ENCODE results near the gene SYCE1L. TPM values are rescaled to one million over a fixed set of nuclear protein-coding genes. Genes with fewer than 3 reads are reported as not detected.
"Not testable (repeated sequence)": the region's sequence is repeated elsewhere in the genome, so short reads cannot be mapped to it uniquely, and the experiment has no call there.

SYCE1L gene
- polyA plus RNA-seq, 2 donors = 0.87 to 2.6 TPM

- Histone ChIP-seq H3K27me3 (ENCODE audit: control insufficient read depth in 1 of 2, insufficient read depth in 2 of 2, low read length in 2 of 2) (no peaks in the 10 kb centered on the region), H3K27ac (ENCODE audit: low read depth in 2 of 2, low read length in 1 of 2) (no peak overlapping the region), H3K4me1 (ENCODE audit: control insufficient read depth in 2 of 2, insufficient read depth in 2 of 2, low read length in 1 of 2) (no peaks in the 10 kb centered on the region), H3K36me3 (ENCODE audit: control insufficient read depth in 2 of 2, insufficient read depth in 2 of 2, low read length in 1 of 2) (no peaks in the 10 kb centered on the region), H3K9me3 (ENCODE audit: control insufficient read depth in 2 of 2, insufficient read depth in 1 of 2, low read depth in 1 of 2, low read length in 1 of 2) (no peaks in the 10 kb centered on the region), H3K4me3 (ENCODE audit: low read depth in 1 of 2, low read length in 2 of 2) (no peak overlapping the region)
- 46 to 47% methylated on average over 5 of the region's 5 CpGs for WGBS, 2 donors
Measured at GRCh38 chr16:77171745-77172635, 27.2 kb upstream of the SYCE1L start.

- H3K36me3 ChIP-seq (ENCODE audit: control insufficient read depth in 2 of 2, insufficient read depth in 2 of 2, low read length in 1 of 2) = no peaks in the 10 kb centered on the region
- no peak overlapping the region for H3K27ac ChIP-seq (ENCODE audit: low read depth in 2 of 2, low read length in 1 of 2)
- no peaks in the 10 kb centered on the region for H3K27me3 ChIP-seq (ENCODE audit: control insufficient read depth in 1 of 2, insufficient read depth in 2 of 2, low read length in 2 of 2)
- no peak overlapping the region for H3K4me3 ChIP-seq (ENCODE audit: low read depth in 1 of 2, low read length in 2 of 2)
- H3K4me1 ChIP-seq (ENCODE audit: control insufficient read depth in 2 of 2, insufficient read depth in 2 of 2, low read length in 1 of 2) = no peaks in the 10 kb centered on the region
- H3K9me3 ChIP-seq (ENCODE audit: control insufficient read depth in 2 of 2, insufficient read depth in 1 of 2, low read depth in 1 of 2, low read length in 1 of 2) = no peaks in the 10 kb centered on the region
Measured at GRCh38 chr16:77172951-77173350, 26.3 kb upstream of the SYCE1L start.

GRCh38 chr16:77183137-77183536, 16.1 kb upstream of the SYCE1L start:
- 41 to 47% methylated on average over 1 of the region's 1 CpG for WGBS, 2 donors
- no peak overlapping the region for H3K4me3 ChIP-seq (ENCODE audit: low read depth in 1 of 2, low read length in 2 of 2)

GRCh38 chr16:77186298-77186697, 12.9 kb upstream of the SYCE1L start:
- H3K4me1 ChIP-seq (ENCODE audit: control insufficient read depth in 2 of 2, insufficient read depth in 2 of 2, low read length in 1 of 2); H3K36me3 ChIP-seq (ENCODE audit: control insufficient read depth in 2 of 2, insufficient read depth in 2 of 2, low read length in 1 of 2); H3K27ac ChIP-seq (ENCODE audit: low read depth in 2 of 2, low read length in 1 of 2); H3K9me3 ChIP-seq (ENCODE audit: control insufficient read depth in 2 of 2, insufficient read depth in 1 of 2, low read depth in 1 of 2, low read length in 1 of 2); H3K27me3 ChIP-seq (ENCODE audit: control insufficient read depth in 1 of 2, insufficient read depth in 2 of 2, low read length in 2 of 2); H3K4me3 ChIP-seq (ENCODE audit: low read depth in 1 of 2, low read length in 2 of 2): not testable (repeated sequence)
- WGBS, 2 donors = 92 to 100% methylated on average over 1 of the region's 1 CpG

More at GRCh38 chr16:77183137-77183536, 16.1 kb upstream of the SYCE1L start:
- no peaks in the 10 kb centered on the region for H3K4me1 ChIP-seq (ENCODE audit: control insufficient read depth in 2 of 2, insufficient read depth in 2 of 2, low read length in 1 of 2)
- no peaks in the 10 kb centered on the region for H3K27me3 ChIP-seq (ENCODE audit: control insufficient read depth in 1 of 2, insufficient read depth in 2 of 2, low read length in 2 of 2)
- no peaks in the 10 kb centered on the region for H3K36me3 ChIP-seq (ENCODE audit: control insufficient read depth in 2 of 2, insufficient read depth in 2 of 2, low read length in 1 of 2)
- no peaks in the 10 kb centered on the region for H3K9me3 ChIP-seq (ENCODE audit: control insufficient read depth in 2 of 2, insufficient read depth in 1 of 2, low read depth in 1 of 2, low read length in 1 of 2)
- H3K27ac ChIP-seq (ENCODE audit: low read depth in 2 of 2, low read length in 1 of 2) = no peak overlapping the region

GRCh38 chr16:77190190-77190477, 9.1 kb upstream of the SYCE1L start:
- WGBS, 2 donors = 1% methylated on average over 19 of the region's 19 CpGs
- Histone ChIP-seq H3K36me3 (ENCODE audit: control insufficient read depth in 2 of 2, insufficient read depth in 2 of 2, low read length in 1 of 2) (peaks cover 5 to 18% of the 10 kb centered on the region in 2 donors), H3K27me3 (ENCODE audit: control insufficient read depth in 1 of 2, insufficient read depth in 2 of 2, low read length in 2 of 2) (no peaks in the 10 kb centered on the region), H3K9me3 (ENCODE audit: control insufficient read depth in 2 of 2, insufficient read depth in 1 of 2, low read depth in 1 of 2, low read length in 1 of 2) (no peaks in the 10 kb centered on the region), H3K27ac (ENCODE audit: low read depth in 2 of 2, low read length in 1 of 2) (peak overlapping the region; percentile 92 to 96), H3K4me3 (ENCODE audit: low read depth in 1 of 2, low read length in 2 of 2) (peak overlapping the region; percentile 70 to 96), H3K4me1 (ENCODE audit: control insufficient read depth in 2 of 2, insufficient read depth in 2 of 2, low read length in 1 of 2) (no peaks in the 10 kb centered on the region)

GRCh38 chr16:77190478-77191258, 8.5 kb upstream of the SYCE1L start, which contains the start of gene MON1B:
Gene MON1B (plus strand): TSS chr16:77191190. CDS start chr16:77191486, 296 bp downstream.
- Histone ChIP-seq H3K27ac (ENCODE audit: low read depth in 2 of 2, low read length in 1 of 2) (peak within 1 kb of the TSS; percentile 96 to 100), H3K36me3 (ENCODE audit: control insufficient read depth in 2 of 2, insufficient read depth in 2 of 2, low read length in 1 of 2) (peaks cover 7 to 23% of the 10 kb centered on the region in 2 donors), H3K4me3 (ENCODE audit: low read depth in 1 of 2, low read length in 2 of 2) (peak within 1 kb of the TSS; percentile 75 to 96), H3K27me3 (ENCODE audit: control insufficient read depth in 1 of 2, insufficient read depth in 2 of 2, low read length in 2 of 2) (no peaks in the 10 kb centered on the region), H3K9me3 (ENCODE audit: control insufficient read depth in 2 of 2, insufficient read depth in 1 of 2, low read depth in 1 of 2, low read length in 1 of 2) (no peaks in the 10 kb centered on the region), H3K4me1 (ENCODE audit: control insufficient read depth in 2 of 2, insufficient read depth in 2 of 2, low read length in 1 of 2) (no peaks in the 10 kb centered on the region)
- WGBS, 2 donors = 0% methylated on average over 63 of the region's 63 CpGs

- H3K4me1 ChIP-seq (ENCODE audit: control insufficient read depth in 2 of 2, insufficient read depth in 2 of 2, low read length in 1 of 2) = no peaks in the 10 kb centered on the region
- 5% methylated on average over 24 of the region's 24 CpGs for WGBS, 2 donors
- no peaks in the 10 kb centered on the region for H3K27me3 ChIP-seq (ENCODE audit: control insufficient read depth in 1 of 2, insufficient read depth in 2 of 2, low read length in 2 of 2)
- peaks cover 7 to 27% of the 10 kb centered on the region in 2 donors for H3K36me3 ChIP-seq (ENCODE audit: control insufficient read depth in 2 of 2, insufficient read depth in 2 of 2, low read length in 1 of 2)
- H3K4me3 ChIP-seq (ENCODE audit: low read depth in 1 of 2, low read length in 2 of 2) = peak overlapping the region; percentile 75 to 96
- H3K27ac ChIP-seq (ENCODE audit: low read depth in 2 of 2, low read length in 1 of 2) = peak overlapping the region; percentile 96 to 100
- no peaks in the 10 kb centered on the region for H3K9me3 ChIP-seq (ENCODE audit: control insufficient read depth in 2 of 2, insufficient read depth in 1 of 2, low read depth in 1 of 2, low read length in 1 of 2)
Measured at GRCh38 chr16:77191259-77191969, 7.8 kb upstream of the SYCE1L start.

GRCh38 chr16:77193377-77193776, 5.8 kb upstream of the SYCE1L start:
- H3K36me3 ChIP-seq (ENCODE audit: control insufficient read depth in 2 of 2, insufficient read depth in 2 of 2, low read length in 1 of 2) = peaks cover 13 to 38% of the 10 kb centered on the region in 2 donors
- no peaks in the 10 kb centered on the region for H3K9me3 ChIP-seq (ENCODE audit: control insufficient read depth in 2 of 2, insufficient read depth in 1 of 2, low read depth in 1 of 2, low read length in 1 of 2)
- 97 to 99% methylated on average over 13 of the region's 13 CpGs for WGBS, 2 donors
- H3K4me1 ChIP-seq (ENCODE audit: control insufficient read depth in 2 of 2, insufficient read depth in 2 of 2, low read length in 1 of 2) = no peaks in the 10 kb centered on the region
- H3K27ac ChIP-seq (ENCODE audit: low read depth in 2 of 2, low read length in 1 of 2) = no peak overlapping the region
- H3K4me3 ChIP-seq (ENCODE audit: low read depth in 1 of 2, low read length in 2 of 2) = no peak overlapping the region
- H3K27me3 ChIP-seq (ENCODE audit: control insufficient read depth in 1 of 2, insufficient read depth in 2 of 2, low read length in 2 of 2) = no peaks in the 10 kb centered on the region
